SIG-M5 treated with dmso at 0.1 percent for 504 hours (cell line): ENCODE measurements around the gene COL15A1.
"Not testable (repeated sequence)": the region's sequence is repeated elsewhere in the genome, so short reads cannot be mapped to it uniquely, and the experiment has no call there.

Experiments
- DNase-seq: peaks from one replicate; lab custom pipeline; 2025; ENCODE audit not compliant: unreplicated experiment; lab: John Stamatoyannopoulos, UW

Gene COL15A1

DNA sequence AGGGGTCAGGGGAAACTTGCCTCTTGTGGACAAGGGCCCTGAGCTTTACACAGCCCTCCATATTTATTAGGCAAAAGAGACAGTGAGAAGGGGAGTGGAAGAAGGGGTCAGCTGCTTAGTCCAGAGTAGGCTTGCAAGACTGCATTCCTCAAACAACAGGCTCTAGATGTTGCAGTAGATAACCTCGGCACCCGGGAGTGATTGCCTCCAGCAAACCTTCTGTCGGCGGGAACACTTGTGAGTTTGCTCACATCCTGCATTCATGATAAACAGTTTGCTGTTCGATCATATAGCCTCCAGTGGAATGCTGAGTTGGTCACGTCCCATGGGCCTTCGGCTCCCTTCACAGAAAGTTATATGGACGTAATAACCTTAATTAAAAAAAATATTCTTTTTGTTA, 66.7 kb downstream of the COL15A1 start:
- not testable (repeated sequence) for DNase-seq

DNA sequence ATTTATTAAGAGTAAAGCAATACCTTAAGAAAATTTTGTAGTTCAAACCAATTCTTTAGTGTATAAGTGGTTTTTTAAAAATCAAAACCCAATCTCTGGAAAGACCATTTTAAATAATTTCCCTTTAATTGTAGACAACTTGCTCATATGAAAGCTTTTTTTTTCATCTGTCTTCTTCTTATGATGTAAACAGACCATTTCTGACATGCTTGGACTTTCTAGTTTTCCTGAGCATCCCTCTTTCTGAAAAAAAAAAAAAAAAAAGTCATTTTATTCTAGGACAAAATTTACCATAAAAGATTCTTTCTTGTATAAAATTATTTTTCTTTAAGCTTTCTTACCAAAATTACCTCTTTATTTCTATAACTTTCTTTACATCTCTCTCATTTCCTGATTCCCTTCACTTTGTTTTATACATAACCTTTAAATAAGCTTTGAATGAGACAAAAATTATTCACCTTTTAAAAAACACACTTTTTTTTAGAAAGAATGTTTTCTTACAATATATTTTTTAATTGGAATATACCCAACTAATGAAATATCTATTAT, 67.5 kb downstream of the COL15A1 start:
- no peak for DNase-seq

DNA sequence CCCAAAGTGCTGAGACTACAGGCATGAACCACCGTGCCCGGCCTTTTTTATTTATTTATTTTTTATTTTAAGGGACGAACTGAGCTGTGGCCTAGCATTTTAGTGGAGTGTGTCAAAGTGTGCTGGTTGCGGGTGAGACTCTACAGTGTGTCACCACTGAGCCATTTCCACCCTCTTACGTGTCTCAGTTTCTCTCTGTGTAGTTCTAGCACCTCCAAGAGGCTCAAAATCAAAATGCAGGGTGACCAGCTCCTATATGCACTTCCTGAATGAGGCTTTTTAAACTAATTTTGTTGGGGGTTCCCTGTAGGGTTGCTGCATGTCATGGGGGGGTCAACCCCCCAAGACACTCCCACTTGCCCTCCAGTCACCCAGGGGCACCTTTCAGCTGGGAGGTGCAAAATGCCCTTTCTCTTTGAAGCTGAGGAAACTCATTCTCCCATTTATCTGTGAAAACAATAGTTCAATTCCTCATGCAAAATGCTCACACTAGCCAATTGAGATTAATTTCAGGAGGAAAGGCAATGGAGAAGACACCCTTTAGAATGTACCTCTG, 69.3 kb downstream of the COL15A1 start:
- no peak for DNase-seq

DNA sequence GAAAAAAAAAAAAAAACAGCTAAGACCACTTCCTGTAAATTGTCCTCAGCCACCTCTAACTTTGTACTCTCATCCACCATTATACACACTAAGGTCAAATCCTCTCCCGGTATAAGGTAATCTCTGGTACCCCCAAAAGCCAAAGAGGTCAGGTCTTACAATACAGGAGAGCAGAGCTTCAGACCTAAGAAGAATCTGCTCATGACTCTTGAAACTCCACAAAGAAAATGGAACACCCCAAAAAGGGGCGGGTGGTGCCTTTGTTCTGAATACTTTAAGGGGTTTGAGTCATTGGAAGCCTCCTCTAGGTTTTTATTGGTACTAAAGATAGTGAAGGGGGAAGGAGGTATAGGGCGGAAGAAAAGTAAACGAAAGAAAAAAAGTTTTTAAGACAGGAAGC, 69.8 kb downstream of the COL15A1 start:
- peak; percentile 57 for DNase-seq

DNA sequence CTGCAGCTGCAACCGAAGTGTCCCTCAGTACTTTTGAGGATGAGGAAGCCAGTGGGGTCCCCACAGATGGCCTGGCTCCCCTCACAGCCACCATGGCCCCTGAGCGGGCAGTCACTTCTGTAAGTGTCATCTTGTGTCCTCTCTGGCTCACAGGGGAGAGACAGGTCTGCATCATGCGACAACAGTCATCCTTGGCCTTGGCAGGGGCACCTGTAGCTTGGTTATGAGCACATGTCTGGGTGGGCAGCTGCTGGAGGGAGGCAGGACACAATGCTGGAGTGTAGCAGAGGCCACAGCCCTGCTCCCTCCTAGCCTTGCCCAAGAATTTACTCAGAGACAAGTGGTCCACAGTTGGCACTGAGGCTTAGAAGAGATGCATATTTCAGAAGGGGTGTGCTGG, 71.7 kb downstream of the COL15A1 start:
- no peak for DNase-seq

DNA sequence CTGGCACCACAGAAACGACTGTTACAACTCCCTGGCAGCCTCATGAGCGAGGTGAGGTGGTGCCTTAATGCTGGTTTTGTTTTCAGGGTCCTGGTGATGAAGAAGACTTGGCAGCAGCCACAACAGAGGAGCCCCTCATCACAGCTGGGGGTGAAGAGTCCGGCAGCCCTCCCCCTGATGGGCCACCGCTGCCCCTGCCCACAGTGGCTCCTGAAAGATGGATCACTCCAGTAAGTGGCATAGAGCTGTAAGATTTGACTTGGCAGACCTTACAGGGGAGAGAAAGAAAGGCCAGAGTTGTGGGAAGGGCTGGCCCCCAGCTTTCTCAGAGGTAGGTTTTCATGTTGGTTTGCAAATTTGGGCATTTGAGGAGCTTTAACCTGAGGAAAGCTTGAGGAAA, 72.2 kb downstream of the COL15A1 start:
- no peak for DNase-seq

DNA sequence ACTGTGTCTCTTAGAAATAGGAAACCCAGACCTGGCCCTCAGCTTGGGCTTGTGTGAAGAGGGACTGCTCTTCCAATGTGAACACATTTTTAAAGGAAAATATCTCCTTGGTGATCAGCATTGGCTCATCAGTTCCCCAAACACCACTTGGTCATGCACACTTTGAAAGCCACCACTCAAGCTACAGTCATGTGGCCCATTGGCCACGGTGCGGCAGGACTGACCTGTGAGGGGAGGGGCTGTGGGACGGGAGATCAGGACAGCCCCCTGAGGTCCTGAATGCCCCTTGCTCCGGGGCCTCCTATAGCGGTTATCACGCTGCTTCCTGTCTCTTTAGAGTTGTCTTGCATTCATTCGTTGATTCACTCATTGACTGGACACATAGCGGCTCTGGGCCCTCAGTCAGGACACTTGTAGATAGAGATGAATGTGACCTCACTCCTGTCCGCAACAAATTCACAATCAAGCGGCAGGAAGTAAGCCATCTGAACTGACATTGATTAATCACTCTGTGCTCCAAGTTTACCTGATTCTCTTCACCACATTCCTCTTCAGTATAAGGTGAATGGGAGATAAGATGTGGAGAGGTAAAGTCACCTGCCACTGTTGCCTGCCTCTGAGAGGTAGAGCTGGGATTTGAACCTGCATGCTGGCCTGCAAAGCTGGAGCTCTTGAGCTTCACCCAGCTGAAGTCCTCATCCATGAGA, 73.1 kb downstream of the COL15A1 start:
- no peak for DNase-seq

DNA sequence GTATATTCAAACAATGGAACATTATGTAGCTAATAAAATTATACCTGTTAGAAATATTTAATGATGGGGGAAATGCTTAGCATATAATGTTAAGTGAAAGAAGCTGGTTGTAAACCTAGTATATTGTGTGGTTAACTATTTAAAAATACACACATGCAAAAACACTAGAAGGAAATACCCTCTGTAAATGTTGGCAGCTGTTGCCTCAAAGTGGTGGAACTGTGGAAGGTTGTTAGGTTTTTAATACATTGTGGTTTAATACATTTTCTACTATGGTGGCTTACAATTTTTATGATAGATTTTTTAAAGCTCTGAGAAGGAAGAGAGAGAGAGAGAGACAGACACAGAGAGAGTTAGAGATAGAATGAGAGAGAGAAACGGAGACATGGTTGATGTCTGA, 74.9 kb downstream of the COL15A1 start:
- no peak for DNase-seq

DNA sequence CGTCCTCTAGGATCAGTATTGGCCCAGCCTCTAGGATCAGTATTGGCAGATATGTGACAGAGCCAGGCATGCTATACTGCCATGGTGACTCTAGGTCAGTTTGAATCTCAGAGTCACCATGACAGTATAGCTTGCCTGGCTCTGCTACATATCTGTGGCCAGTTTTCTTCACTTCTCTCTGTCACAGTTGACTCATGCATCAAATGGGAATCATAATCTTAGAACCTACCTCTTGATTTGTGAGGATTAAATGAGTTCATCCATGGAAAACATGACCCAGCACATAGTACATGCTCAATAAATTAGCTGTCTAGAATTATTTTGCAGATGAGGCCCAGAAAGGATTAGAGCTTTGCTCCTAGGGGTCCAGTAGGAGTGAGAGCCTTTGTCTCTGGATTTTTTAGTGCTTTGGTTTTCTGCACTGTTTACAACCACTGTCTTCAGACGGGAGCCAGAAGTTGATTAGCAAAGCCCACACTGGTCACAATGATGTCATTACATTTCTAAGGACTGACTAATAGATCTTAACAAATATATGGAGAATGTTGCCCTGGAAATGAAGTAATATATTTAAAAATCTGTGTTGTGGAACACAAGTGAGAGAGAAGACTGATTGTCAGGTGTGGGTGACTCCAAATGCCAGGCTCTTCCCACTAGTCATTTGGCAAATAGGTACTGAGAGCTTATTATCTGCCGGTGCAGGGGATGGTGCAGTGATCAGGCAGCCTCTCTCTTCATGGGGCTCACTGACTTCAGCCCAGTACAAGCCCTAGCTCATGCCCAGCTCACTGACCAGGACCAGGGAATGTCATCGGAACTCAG, 76.0 kb downstream of the COL15A1 start:
- peak; percentile 18 for DNase-seq

DNA sequence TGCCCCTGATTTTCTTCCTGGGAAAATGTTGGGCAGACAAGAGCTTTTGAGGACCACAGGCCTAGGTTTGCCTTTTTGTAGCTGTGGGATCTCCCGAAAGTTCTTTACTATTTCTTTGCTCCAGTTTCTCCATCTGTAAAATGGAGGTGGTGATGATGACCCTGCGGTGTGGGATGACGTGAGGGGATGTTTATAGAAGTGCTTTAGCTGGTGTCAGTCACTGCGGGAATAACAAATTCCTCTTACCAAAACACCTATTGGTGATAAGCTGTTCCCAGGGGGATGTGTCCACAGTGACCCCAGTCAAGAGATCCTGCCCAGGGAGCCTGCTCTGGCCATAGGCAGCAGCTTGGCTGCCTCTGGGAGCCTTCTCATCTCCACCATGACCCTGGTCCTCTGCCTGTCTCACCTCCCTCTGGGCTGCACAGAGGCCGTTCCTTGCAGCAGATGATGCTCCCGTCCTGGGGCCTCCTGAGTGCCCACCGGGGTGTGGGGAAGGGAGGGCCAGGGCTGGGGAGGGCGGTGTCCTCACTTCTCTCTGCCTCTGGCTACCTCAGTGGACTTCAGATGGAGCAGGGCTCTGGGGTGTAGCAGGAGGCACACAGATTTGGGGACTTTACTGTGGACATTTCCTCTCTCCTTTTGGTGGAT, 77.2 kb downstream of the COL15A1 start:
- no peak for DNase-seq

DNA sequence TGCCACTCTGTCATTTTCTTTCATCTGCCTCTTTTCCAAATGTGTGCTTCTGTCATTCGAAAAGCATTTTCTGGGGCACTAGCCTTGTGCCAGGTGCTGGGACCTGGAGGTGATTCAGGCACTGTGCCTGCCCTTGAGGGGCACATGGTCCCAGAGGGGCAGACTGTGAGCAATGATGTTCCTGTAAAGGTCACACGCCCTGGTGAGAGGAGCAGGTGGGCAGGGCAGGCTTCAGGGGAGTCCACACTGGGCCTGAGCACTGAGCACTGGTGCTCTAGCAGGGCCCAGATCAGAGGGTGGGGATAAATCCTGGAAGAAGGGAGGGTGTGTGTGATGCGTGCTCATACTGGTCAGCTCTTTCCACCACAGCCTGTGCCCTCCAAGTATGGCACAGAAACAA, 77.8 kb downstream of the COL15A1 start:
- DNase-seq: no peak

DNA sequence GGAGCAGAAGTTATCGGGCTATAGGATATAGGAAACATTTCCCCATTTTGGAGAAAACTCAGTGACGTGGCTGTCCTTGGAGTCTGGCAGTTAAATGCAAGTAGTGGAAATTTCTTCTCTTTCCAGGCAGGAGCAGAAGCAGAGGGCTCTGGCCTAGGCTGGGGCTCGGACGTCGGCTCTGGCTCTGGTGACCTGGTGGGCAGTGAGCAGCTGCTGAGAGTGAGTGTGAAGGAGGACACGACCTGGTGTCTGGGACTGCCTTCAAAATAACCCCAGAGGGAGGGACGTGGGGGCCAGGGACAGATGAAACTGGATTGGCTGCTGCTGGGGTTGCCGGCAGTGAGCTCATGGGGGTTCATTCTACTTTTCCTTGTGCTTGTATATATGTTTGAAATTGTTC, 79.5 kb downstream of the COL15A1 start:
- DNase-seq: no peak

DNA sequence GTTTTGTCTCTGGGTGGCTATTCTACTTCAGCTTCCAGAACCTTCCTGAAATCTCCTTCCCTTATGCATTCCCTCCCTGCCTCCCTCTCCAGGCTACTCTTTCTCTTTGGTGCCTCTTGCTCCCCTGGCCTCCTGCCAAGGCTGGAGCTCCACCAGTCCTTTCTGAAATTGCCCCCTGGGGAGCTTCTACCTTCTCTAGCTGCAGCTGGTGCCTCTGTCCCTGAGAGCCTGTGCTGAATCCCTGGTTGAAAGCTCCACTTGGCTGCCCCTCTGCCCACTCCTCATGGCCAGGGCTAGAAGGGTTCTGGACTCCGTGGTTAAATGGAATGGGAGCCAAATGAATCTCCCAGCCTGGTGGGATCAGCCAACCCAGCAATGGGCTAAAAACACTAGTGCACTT, 80.1 kb downstream of the COL15A1 start:
- DNase-seq: no peak

DNA sequence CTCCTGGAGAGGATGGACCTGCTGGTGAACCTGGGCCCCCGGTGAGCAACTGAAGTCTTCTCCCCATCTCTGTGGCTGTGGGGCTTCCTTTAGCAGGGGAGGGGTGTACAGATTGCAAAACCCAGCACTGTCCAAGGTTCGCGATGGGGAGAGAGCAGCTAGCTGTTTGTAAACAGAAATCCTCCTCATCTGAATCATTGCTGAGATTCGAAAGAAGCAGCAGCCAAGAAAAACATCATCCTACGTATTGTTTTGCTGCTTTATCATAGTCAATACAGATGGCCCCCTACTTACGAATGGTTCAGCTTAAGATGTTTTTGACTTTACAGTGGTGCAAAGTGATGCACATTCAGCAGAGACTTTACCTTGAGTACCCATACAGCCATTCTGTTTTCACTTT, 81.3 kb downstream of the COL15A1 start:
- no peak for DNase-seq

DNA sequence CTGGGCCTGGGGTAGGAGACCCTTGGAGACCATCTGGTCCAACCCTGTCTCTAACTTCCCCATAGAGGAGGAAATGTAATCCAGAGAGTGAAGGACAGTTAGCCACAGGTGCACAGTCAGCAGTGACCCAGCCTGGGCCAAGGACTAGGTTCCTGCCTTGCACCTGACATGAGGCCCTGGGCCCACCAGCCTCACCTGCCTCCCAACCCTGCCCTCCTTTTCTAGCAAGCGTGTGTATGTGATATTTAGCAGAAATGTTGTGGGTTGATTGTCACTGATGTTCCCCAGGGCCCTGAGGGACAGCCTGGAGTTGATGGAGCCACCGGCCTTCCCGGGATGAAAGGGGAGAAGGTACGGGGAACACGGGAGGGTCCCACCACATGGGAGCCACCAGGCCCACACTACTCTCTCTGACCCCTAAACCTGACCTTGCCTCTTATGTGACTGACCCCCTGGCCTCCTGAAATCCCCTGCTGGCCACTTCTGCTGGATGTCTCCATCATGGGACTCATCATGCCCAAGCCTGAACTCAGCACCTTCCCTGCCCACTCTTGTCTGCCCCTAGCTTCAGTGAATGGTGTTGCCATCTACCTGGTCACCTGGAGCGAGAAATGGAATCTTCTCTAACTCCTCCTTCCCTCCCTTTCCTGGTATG, 82.0 kb downstream of the COL15A1 start:
- no peak for DNase-seq

DNA sequence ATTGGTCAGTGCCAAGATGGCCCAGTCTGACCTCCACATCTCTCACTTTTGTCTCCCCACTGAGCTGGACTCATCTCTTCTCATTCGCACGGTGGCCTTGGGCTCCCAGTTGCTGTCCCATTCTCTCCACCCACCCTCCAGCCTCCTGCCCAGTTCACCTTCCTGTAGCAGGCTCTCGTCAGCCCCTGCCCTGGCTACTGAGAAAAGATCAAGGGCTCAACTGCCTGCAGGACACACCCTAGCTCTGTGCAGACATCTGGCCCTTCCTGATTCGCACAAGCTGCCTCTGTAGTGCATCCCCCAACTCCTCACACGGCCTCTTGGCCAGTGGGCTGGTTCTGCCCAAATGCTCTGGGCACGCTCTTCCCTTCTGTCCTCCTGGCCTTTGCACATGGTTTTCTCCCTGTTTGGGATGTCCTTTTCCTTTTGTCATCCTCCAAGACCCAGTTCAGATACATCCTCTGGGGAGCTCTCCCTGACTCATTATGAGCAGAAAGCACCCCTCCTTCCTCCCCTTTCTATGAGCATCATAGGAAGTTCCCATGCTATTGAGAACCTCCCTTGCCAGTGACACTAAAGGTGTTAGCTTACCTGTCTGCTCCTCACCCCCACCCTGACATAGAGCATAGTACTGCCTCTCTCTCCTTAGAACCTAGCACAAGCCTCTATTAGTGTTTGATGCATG, 82.7 kb downstream of the COL15A1 start:
- no peak for DNase-seq

DNA sequence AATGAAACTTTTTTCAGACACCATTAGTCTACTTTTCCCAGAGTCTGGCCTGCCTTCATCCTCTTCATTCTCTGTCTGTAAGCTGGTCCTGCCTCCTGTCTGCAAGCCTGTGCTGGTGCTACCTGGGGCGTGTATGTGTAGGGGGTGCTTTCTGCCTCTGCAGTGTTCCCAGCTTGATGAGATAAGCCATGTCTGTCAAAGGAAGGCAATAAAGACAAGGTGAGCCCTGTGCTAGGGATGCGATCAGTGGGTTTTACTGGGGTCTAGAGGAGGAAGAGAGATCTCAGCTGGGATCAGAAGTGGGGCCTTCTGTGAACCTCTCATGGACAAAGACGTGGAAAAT, 83.2 kb downstream of the COL15A1 start:
- DNase-seq: no peak

DNA sequence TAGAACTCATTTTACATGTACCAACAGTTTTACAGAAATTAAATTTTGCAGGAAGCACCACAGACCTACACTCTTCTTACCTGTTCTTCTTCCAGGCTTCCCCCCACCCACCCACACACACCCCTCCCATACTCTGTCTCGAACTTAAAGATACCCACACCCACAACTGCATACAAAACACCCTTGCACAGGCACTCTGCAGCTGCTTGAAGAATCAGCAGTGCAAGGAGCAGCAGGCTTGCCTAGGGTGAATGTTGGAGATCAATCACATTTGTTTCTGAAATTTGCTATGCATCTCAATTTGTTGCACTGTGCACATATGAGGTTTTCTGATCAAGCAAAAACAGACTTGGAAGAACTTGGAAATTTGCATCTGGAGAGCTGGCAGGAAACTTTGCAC, 83.7 kb downstream of the COL15A1 start:
- no peak for DNase-seq

DNA sequence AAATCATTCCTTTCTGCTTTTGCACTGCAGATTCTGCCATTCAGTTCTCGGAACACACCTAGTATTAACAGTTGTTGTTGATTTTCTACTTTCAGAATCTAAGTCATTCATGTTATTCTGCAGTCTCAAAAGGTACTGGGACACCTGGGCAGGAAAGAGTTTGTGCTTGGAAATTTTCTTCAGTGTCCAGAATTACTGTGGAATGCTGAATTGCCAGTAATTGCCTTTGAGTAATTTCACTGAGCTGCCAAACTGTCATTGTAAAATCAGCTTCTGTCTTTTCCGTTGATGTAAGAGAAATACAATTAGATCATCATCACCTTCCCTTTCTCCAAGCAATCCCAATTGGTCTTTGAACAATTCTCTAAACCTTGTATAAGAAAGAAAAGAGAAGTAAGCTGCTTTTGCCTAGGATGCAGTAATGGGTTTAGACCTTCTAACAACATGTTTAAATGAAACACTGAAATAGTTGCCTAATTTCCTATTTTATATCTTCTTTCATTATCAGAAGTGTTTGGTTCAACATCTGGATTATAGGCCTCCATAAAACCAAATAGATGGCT, 85.5 kb downstream of the COL15A1 start:
- no peak for DNase-seq

DNA sequence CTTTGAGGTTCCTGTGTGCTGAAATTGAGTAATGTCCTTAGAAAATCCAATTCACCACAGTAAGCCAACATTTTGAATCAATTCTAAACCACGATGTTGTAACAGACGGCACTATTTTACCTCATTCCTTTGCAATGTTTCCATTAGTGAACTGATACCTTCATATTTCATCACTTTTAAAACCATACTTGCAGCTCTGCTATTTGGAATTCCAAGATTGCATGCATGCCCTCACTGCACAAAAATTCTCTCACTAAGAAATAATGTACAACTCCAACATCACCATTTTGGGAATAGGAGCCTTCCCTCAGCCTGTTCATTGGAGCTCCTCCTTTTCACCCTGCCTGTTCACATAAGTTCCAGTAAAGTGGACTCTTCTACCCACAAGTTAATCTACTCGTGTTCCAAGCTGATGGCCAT, 86.4 kb downstream of the COL15A1 start:
- DNase-seq: peak; percentile 74
